Uterus (tissue), 2 donors: Measurements from ENCODE around the gene UVRAG.

ENCODE experiments used
- CTCF ChIP-seq, 4 experiments: fragments of 200-600 bp in 2 of 4; fragments of 450-650 bp in 2 of 4; sonication (generic) in 2 of 4; IDR thresholded peaks; one replicate each; pipeline ENCODE4 v1.5.1; 2016 to 2019; ENCODE audit warnings: antibody characterized with exemption in 4 of 4, mild to moderate bottlenecking in 2 of 4, moderate library complexity in 1 of 4
- POLR2A ChIP-seq, 2 donors: fragments of 450-650 bp; IDR thresholded peaks; one replicate each; pipeline ENCODE4 v1.6.1; 2016; ENCODE audit warnings: antibody characterized with exemption in 2 of 2, mild to moderate bottlenecking in 1 of 2, moderate library complexity in 1 of 2

DNA sequence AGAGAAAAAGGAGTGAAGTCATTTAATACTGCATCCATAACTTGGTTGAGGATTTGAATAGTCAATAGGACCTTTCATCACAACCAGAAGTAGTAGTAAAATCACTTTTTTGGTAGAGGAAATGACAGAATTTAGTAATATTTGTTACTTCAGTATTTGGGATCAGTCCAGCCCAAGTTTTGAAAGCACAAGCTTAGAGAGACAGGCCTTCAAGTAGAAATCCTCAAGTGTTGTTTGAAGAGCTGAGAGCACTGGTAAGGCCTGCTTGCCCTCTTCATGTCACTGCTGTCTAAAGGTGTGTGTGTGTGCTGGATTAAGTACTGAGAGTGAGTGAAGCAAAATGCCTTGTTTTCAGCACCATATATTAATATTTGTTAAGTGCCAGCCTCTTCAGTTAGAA, 254.0 kb downstream of the UVRAG start:
- TF ChIP-seq CTCF (IDR thresholded peaks at IDR 0.05) (no peak), POLR2A (IDR thresholded peaks at IDR 0.05) (no peak)
